Endothelial cell of umbilical vein (primary cell): ENCODE results near the gene ARMC7. TPM values are rescaled to one million over a fixed set of nuclear protein-coding genes. Genes with fewer than 3 reads are reported as not detected.
"Not testable (repeated sequence)": the region's sequence is repeated elsewhere in the genome, so short reads cannot be mapped to it uniquely, and the experiment has no call there.

Source experiments
- BruUV-seq: library from RNA; stranded (reverse); fragments of 400-500 nt; replicated peaks from 2 replicates; lab custom pipeline; 2021; lab: Mats Ljungman, UMichigan
- CTCF ChIA-PET: fragments of 300-600, 350-600 bp; sonication (Branson Sonifier 250); formaldehyde crosslinking; loops from one replicate; lab custom pipeline; 2021; ENCODE audit warnings: antibody characterized with exemption, inconsistent platforms; lab: Charles Lee
- POLR2A ChIA-PET: fragments of 300-600, 350-600 bp; sonication (Branson Sonifier 250); formaldehyde crosslinking; loops from one replicate; lab custom pipeline; 2021; ENCODE audit warnings: antibody characterized with exemption, inconsistent platforms; lab: Charles Lee
- DNase-seq: peaks from one replicate; pipeline ENCODE4 v3.0.0-alpha.2; 2011; ENCODE audit warnings: low read depth, low spot score
- FAIRE-seq: peaks from 2 replicates; lab custom pipeline; 2011; peaks lifted over from hg19 to GRCh38; lab: Jason Lieb, UNC
- H2AFZ ChIP-seq: 2 replicates; pipeline ENCODE4 v1.6.0; 2012; ENCODE audit warnings: low read depth, low read length, control low read depth, inconsistent platforms
- H3K27ac ChIP-seq: 2 replicates; pipeline ENCODE4 v1.5.1; 2011; ENCODE audit warnings: low read depth, mild to moderate bottlenecking, control low read depth, low read length, moderate library complexity; ENCODE audit not compliant: insufficient read depth
- H3K27me3 ChIP-seq, 2 experiments: 2 replicates each; pipeline versions ENCODE4 v1.6.0 to v1.6.1; 2011; ENCODE audit warnings: low read length in 2 of 2, mixed read lengths in 1 of 2; ENCODE audit not compliant: control insufficient read depth in 2 of 2, insufficient read depth in 2 of 2
- H3K36me3 ChIP-seq, 2 experiments: 2 replicates in 1 of 2; 3 replicates in 1 of 2; pipeline ENCODE4 v1.5.1; 2011; ENCODE audit warnings: low read length in 2 of 2, mild to moderate bottlenecking in 1 of 2, moderate library complexity in 1 of 2; ENCODE audit not compliant: control insufficient read depth in 2 of 2, insufficient read depth in 2 of 2; ENCODE audit errors: extremely low read depth in 1 of 2
- H3K4me1 ChIP-seq: 3 replicates; pipeline ENCODE4 v1.5.1; 2011; ENCODE audit warnings: mild to moderate bottlenecking, low read length; ENCODE audit not compliant: control insufficient read depth, insufficient read depth; ENCODE audit errors: extremely low read depth
- H3K4me2 ChIP-seq: 2 replicates; pipeline ENCODE4 v1.6.1; 2011; ENCODE audit warnings: low read length, control low read depth, mixed read lengths; ENCODE audit not compliant: insufficient read depth
- H3K4me3 ChIP-seq, 3 experiments: fragments of 200-600 bp in 1 of 3; sonication (generic), shearing (Covaris generic) in 1 of 3; replicated peaks in 1 of 3; 2 replicates each; pipeline ENCODE4 v1.5.1; 2011 to 2016; ENCODE audit warnings: control low read depth in 3 of 3, low read length in 3 of 3, mild to moderate bottlenecking in 2 of 3, inconsistent platforms in 1 of 3, low read depth in 1 of 3, moderate library complexity in 1 of 3; ENCODE audit not compliant: insufficient read depth in 1 of 3
- H3K79me2 ChIP-seq: 2 replicates; pipeline ENCODE4 v1.6.0; 2012; ENCODE audit warnings: low read length, inconsistent platforms; ENCODE audit not compliant: control insufficient read depth, insufficient read depth
- H3K9ac ChIP-seq: replicated peaks from 2 replicates; pipeline ENCODE3; 2011; ENCODE audit warnings: low read length, control low read depth; ENCODE audit not compliant: insufficient read depth; ENCODE audit errors: extremely low read depth
- H3K9me1 ChIP-seq: replicated peaks from 3 replicates; pipeline ENCODE4 v1.6.0; 2011; ENCODE audit warnings: mild to moderate bottlenecking, low read length; ENCODE audit not compliant: control insufficient read depth, insufficient read depth; ENCODE audit errors: extremely low read depth
- H3K9me3 ChIP-seq: replicated peaks from 2 replicates; pipeline ENCODE4 v1.5.1; 2012; ENCODE audit warnings: low read length, inconsistent platforms; ENCODE audit not compliant: control insufficient read depth, insufficient read depth
- H4K20me1 ChIP-seq: replicated peaks from 2 replicates; pipeline ENCODE3; 2011; ENCODE audit warnings: mild to moderate bottlenecking, low read length; ENCODE audit not compliant: control insufficient read depth, insufficient read depth; ENCODE audit errors: extremely low read depth
- EZH2 ChIP-seq: IDR thresholded peaks from 2 replicates; pipeline ENCODE4 v1.6.1; 2012; ENCODE audit warnings: borderline replicate concordance, low read depth, mild to moderate bottlenecking, moderate library complexity, low read length, inconsistent platforms; ENCODE audit not compliant: severe bottlenecking
- FOS ChIP-seq: IDR thresholded peaks from 2 replicates; pipeline ENCODE4 v1.6.1; 2011; ENCODE audit warnings: mild to moderate bottlenecking, low read length, moderate library complexity, borderline replicate concordance; ENCODE audit not compliant: insufficient read depth
- GATA2 ChIP-seq: IDR thresholded peaks from 2 replicates; pipeline ENCODE4 v1.7.0; 2011; ENCODE audit warnings: low read depth, mild to moderate bottlenecking, moderate library complexity, mixed read lengths, low read length; ENCODE audit not compliant: insufficient read length, insufficient read depth
- JUN ChIP-seq: IDR thresholded peaks from 2 replicates; pipeline ENCODE4 v1.6.1; 2011; ENCODE audit warnings: borderline replicate concordance, low read depth; ENCODE audit not compliant: insufficient read length, insufficient read depth
- POLR2A ChIP-seq: IDR thresholded peaks from 2 replicates; pipeline ENCODE4 v1.6.1; 2012; ENCODE audit warnings: low read depth, mild to moderate bottlenecking, control low read depth, low read length
- POLR2AphosphoS5 ChIP-seq: IDR thresholded peaks from 2 replicates; pipeline ENCODE4 v1.6.1; 2012; ENCODE audit warnings: low read depth, mild to moderate bottlenecking, control low read depth, low read length, moderate library complexity; ENCODE audit not compliant: insufficient read depth
- dilution Hi-C: fragments of 300-500 bp; cut with MboI; formaldehyde crosslinking; loops from one replicate; pipeline ENCODE4 v1.15.0; 2019; ENCODE audit warnings: low sequenced_read_pairs; ENCODE audit not compliant: extremely low pct_ligation_motif_present
- intact Hi-C: fragments of 100-400 bp; cut with micrococcal nuclease; formaldehyde crosslinking; loops from one replicate; pipeline ENCODE4 v1.10.0; 2022
- polyA plus RNA-seq, 4 experiments: library from polyadenylated mRNA; depleted of rRNA in 3 of 4; stranded (reverse) in 3 of 4; unstranded in 1 of 4; fragments of >200 nt; gene quantifications; 2 replicates each; pipeline versions ENCODE4 v1.2.1 to v1.2.3, GENCODE V29; 2011 to 2012; ENCODE audit warnings: missing spikeins in 1 of 4
- total RNA-seq: library from RNA; stranded (reverse); gene quantifications from 2 replicates; pipeline ENCODE4 v1.2.3, GENCODE V29; 2021
- TF ChIP-seq, protein P1 (sequence below): IDR thresholded peaks from 2 replicates; pipeline ENCODE4 v1.6.1; 2011; ENCODE audit not compliant: insufficient read depth, insufficient read length
- TF ChIP-seq, protein P2 (sequence below), 2 donors: IDR thresholded peaks; 1 replicate in 1 of 2; 2 replicates in 1 of 2; pipeline ENCODE4 v1.5.1; 2011; ENCODE audit warnings: low read length in 2 of 2, mild to moderate bottlenecking in 2 of 2, moderate library complexity in 2 of 2, control low read depth in 1 of 2, inconsistent platforms in 1 of 2, low read depth in 1 of 2; ENCODE audit not compliant: insufficient read depth in 1 of 2; ENCODE audit errors: extremely low read depth in 1 of 2

ARMC7 gene
- total and polyA plus RNA-seq, 2 donors (not counting 3 experiments of a cell fraction or from before 2014, with no cell fraction given), result 11.8 to 15.7 TPM

DNA sequence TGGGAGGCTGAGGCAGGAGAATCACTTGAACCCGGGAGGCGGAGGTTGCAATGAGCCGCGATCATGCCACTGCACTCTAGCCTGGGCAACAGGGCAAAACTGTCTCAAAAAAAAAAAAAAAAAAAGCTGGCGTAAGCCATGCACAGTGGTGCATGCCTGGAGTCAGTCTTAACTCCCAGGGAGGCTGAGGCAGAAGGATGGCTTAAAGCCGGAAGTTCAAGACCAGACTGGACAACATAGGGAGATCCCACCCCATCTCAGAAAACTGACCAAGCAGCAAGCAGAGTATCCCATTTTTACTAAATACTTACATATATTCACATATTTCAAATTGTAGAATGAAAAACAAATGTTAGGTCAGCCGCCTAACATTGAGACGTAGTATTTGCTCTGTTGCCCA lies 17.2 kb downstream of the ARMC7 start:
- H3K4me2 ChIP-seq, result no peak overlapping the region
- no peak for FAIRE-seq
- ChIA-PET POLR2A (no interaction called here), CTCF (interaction anchor here (0.6 to 6.0 kb wide), 3 partner anchors 11 to 45 kb away, joined by 3 to 88 read pairs (median 3); no protein-coding TSS in a partner anchor)
- H3K9ac ChIP-seq, result no peak overlapping the region
- intact Hi-C loops (no loop called here), dilution Hi-C loops (no loop called here)
- no peaks in the 10 kb centered on the region for H4K20me1 ChIP-seq
- H3K9me1 ChIP-seq, result no peaks in the 10 kb centered on the region
- no TSS peak for BruUV-seq
- H3K36me3 ChIP-seq, result peaks cover 2 to 8% of the 10 kb centered on the region in 2 experiments
- peaks cover 26% of the 10 kb centered on the region for H3K4me1 ChIP-seq
- no peaks in the 10 kb centered on the region for H3K27me3 ChIP-seq
- TF ChIP-seq, protein P1, sequence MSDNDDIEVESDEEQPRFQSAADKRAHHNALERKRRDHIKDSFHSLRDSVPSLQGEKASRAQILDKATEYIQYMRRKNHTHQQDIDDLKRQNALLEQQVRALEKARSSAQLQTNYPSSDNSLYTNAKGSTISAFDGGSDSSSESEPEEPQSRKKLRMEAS, result no peak
- TF ChIP-seq, protein P2, sequence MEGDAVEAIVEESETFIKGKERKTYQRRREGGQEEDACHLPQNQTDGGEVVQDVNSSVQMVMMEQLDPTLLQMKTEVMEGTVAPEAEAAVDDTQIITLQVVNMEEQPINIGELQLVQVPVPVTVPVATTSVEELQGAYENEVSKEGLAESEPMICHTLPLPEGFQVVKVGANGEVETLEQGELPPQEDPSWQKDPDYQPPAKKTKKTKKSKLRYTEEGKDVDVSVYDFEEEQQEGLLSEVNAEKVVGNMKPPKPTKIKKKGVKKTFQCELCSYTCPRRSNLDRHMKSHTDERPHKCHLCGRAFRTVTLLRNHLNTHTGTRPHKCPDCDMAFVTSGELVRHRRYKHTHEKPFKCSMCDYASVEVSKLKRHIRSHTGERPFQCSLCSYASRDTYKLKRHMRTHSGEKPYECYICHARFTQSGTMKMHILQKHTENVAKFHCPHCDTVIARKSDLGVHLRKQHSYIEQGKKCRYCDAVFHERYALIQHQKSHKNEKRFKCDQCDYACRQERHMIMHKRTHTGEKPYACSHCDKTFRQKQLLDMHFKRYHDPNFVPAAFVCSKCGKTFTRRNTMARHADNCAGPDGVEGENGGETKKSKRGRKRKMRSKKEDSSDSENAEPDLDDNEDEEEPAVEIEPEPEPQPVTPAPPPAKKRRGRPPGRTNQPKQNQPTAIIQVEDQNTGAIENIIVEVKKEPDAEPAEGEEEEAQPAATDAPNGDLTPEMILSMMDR (IDR thresholded peaks at IDR 0.05; ENCODE audit: extremely low read depth in 1 of 2, insufficient read depth in 1 of 2, low read depth in 1 of 2, low read length in 2 of 2), result no peak
- TF ChIP-seq POLR2A (no peak), POLR2AphosphoS5 (no peak), EZH2 (no peak), FOS (no peak), JUN (no peak), GATA2 (no peak)
- no peak overlapping the region for H2AFZ ChIP-seq
- no peak overlapping the region for H3K4me3 ChIP-seq
- no peaks in the 10 kb centered on the region for H3K9me3 ChIP-seq
- peaks cover 5% of the 10 kb centered on the region for H3K79me2 ChIP-seq
- no peak overlapping the region for H3K27ac ChIP-seq
- DNase-seq, result no peak

DNA sequence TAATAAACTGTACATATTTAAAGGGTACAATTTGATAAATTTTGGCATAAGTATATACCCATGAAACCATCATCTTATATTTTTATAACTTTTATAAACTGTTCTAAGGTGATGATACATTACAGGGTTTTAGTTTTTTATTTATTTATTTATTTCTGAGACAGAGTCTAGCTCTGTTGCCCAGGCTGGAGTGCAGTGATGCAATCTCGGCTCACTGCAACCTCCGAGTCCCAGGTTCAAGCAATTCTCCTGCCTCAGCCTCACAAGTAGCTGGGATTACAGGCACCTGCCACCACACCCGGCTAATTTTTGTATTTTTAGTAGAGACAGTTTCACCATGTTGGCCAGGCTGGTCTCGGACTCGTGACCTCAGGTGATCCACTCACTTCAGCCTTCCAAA lies 18.2 kb downstream of the ARMC7 start:
- H4K20me1 ChIP-seq, dilution Hi-C loops, H3K9me3 ChIP-seq, DNase-seq, FAIRE-seq, H3K27me3 ChIP-seq, BruUV-seq, H3K27ac ChIP-seq, H3K79me2 ChIP-seq, H3K9ac ChIP-seq, intact Hi-C loops, H3K36me3 ChIP-seq, H3K9me1 ChIP-seq, H2AFZ ChIP-seq, POLR2A ChIA-PET, H3K4me3 ChIP-seq, H3K4me2 ChIP-seq: not testable (repeated sequence)
- peaks cover 26% of the 10 kb centered on the region for H3K4me1 ChIP-seq
- CTCF ChIA-PET, result interaction anchor here (0.6 to 6.0 kb wide), 2 partner anchors 12 to 322 kb away, joined by 3 to 88 read pairs; no protein-coding TSS in a partner anchor
